GM12878 (cell line): ENCODE results near the gene RAB13. TPM values are rescaled to one million over a fixed set of nuclear protein-coding genes. Genes with fewer than 3 reads are reported as not detected.
A peak's percentile ranks its signal among the peaks of the same experiment; 100 is the strongest.

Source experiments
- BCL3 ChIP-seq: IDR thresholded peaks from 2 replicates; pipeline ENCODE4 v1.6.1; 2011; ENCODE audit warnings: borderline replicate concordance, low read depth, mild to moderate bottlenecking, moderate library complexity, low read length; ENCODE audit not compliant: insufficient read depth, poor library complexity, severe bottlenecking
- CTCF ChIP-seq, 3 experiments: IDR thresholded peaks in 2 of 3; conservative IDR thresholded peaks in 1 of 3; 2 replicates each; pipeline ENCODE4 v1.5.1; 2011; ENCODE audit warnings: low read depth in 3 of 3, low read length in 3 of 3, mild to moderate bottlenecking in 3 of 3, control low read depth in 2 of 3, moderate library complexity in 2 of 3, inconsistent platforms in 1 of 3, mixed read lengths in 1 of 3; ENCODE audit not compliant: control insufficient read depth in 2 of 3, insufficient read depth in 1 of 3; ENCODE audit errors: extremely low read depth in 1 of 3
- EED ChIP-seq: sonication (generic); IDR thresholded peaks from 2 replicates; pipeline ENCODE4 v1.6.1; 2016; ENCODE audit warnings: antibody characterized with exemption, low read depth
- JUND ChIP-seq: IDR thresholded peaks from 2 replicates; pipeline ENCODE4 v1.6.1; 2012; ENCODE audit warnings: low read depth, mild to moderate bottlenecking, low read length, improper control_type of control experiment, moderate library complexity
- KLF5 ChIP-seq: fragments of 450-650 bp; IDR thresholded peaks from 2 replicates; pipeline ENCODE4 v1.6.1; 2014; ENCODE audit warnings: mild to moderate bottlenecking; ENCODE audit not compliant: partially characterized antibody
- MTA2 ChIP-seq: fragments of 450-650 bp; IDR thresholded peaks from 2 replicates; pipeline ENCODE4 v1.6.1; 2016; ENCODE audit warnings: low read depth, mild to moderate bottlenecking, moderate library complexity
- NFYA ChIP-seq: IDR thresholded peaks from 2 replicates; pipeline ENCODE4 v1.6.1; 2011; ENCODE audit warnings: low read depth, mild to moderate bottlenecking, low read length, improper control_type of control experiment, borderline replicate concordance
- NRF1 ChIP-seq: conservative IDR thresholded peaks from 2 replicates; pipeline ENCODE4 v1.6.1; 2011; ENCODE audit warnings: mild to moderate bottlenecking, low read depth, low read length, improper control_type of control experiment
- PBX3 ChIP-seq: IDR thresholded peaks from 2 replicates; pipeline ENCODE4 v1.6.1; 2011; ENCODE audit warnings: mild to moderate bottlenecking, low read depth, low read length, moderate library complexity; ENCODE audit not compliant: insufficient replicate concordance
- SMAD1 ChIP-seq: fragments of 450-650 bp; IDR thresholded peaks from 2 replicates; pipeline ENCODE4 v1.6.1; 2018; ENCODE audit warnings: mild to moderate bottlenecking, low read depth; ENCODE audit not compliant: partially characterized antibody
- SMARCA5 ChIP-seq: fragments of 450-650 bp; IDR thresholded peaks from 2 replicates; pipeline ENCODE4 v1.6.1; 2017; ENCODE audit warnings: mild to moderate bottlenecking
- TAF1 ChIP-seq: IDR thresholded peaks from 2 replicates; pipeline ENCODE4 v1.6.1; 2011; ENCODE audit warnings: mild to moderate bottlenecking, low read depth, low read length, borderline replicate concordance
- TCF7 ChIP-seq: IDR thresholded peaks from 2 replicates; pipeline ENCODE4 v1.6.1; 2014; ENCODE audit warnings: antibody characterized with exemption, borderline replicate concordance
- USF1 ChIP-seq: IDR thresholded peaks from 2 replicates; pipeline ENCODE4 v1.6.1; 2011; ENCODE audit warnings: borderline replicate concordance, low read depth, mild to moderate bottlenecking, moderate library complexity, mixed read lengths, low read length; ENCODE audit not compliant: insufficient read depth; ENCODE audit errors: extremely low read length
- ZNF274 ChIP-seq: IDR thresholded peaks from one replicate; pipeline ENCODE4 v1.8.0; 2011; ENCODE audit not compliant: insufficient read length, insufficient read depth
- polyA plus RNA-seq, 11 experiments: library from polyadenylated mRNA; depleted of rRNA in 4 of 11; unstranded in 6 of 11; stranded (reverse) in 5 of 11; fragments of >200 nt; fragmentation: Nextera tagmentation in 4 of 11; fragmentation: Illumina TruSeq in 1 of 11; extraction: Ambion mirVana in 4 of 11; extraction: Trizol in 1 of 11; gene quantifications; 1 replicate in 1 of 11; 2 replicates in 10 of 11; pipeline versions ENCODE4 v1.2.1 to v1.2.3, GENCODE V29; 2011 to 2016; ENCODE audit warnings: inconsistent platforms in 2 of 11, missing spikeins in 2 of 11, low read depth in 1 of 11
- total RNA-seq, 4 experiments: library from RNA; depleted of rRNA in 3 of 4; stranded (reverse); fragments of >200 nt in 3 of 4; fragmentation: Illumina TruSeq in 1 of 4; extraction: Trizol in 1 of 4; gene quantifications; 2 replicates each; pipeline versions ENCODE4 v1.2.1 to v1.2.3, GENCODE V29; 2013 to 2021
- TF ChIP-seq, protein P1 (sequence below): fragments of 450-650 bp; conservative IDR thresholded peaks from 2 replicates; pipeline ENCODE4 v1.6.1; 2017; ENCODE audit warnings: mild to moderate bottlenecking, moderate library complexity
- TF ChIP-seq, protein P2 (sequence below): fragments of 450-650 bp; IDR thresholded peaks from 2 replicates; pipeline ENCODE4 v1.6.1; 2018; ENCODE audit warnings: mild to moderate bottlenecking, low read depth, moderate library complexity; ENCODE audit not compliant: partially characterized antibody

Gene RAB13
- total and polyA plus RNA-seq, 10 of the 15 experiments (the other 5 are each of a cell fraction or from before 2014, with no cell fraction given) = 0.75 to 30.7 (median 15.9) TPM

GRCh38 chr1:153958111-153958960, 27.8 kb downstream of the RAB13 start, which contains the start of gene CRTC2 (continued):
- TF ChIP-seq BCL3 = peak; percentile 70
- no peak for TF ChIP-seq KLF5
- TF ChIP-seq TAF1 = no peak; the same call in 1 of the 2 replicates
- TF ChIP-seq ZNF274 = no peak
- TF ChIP-seq, protein P1, sequence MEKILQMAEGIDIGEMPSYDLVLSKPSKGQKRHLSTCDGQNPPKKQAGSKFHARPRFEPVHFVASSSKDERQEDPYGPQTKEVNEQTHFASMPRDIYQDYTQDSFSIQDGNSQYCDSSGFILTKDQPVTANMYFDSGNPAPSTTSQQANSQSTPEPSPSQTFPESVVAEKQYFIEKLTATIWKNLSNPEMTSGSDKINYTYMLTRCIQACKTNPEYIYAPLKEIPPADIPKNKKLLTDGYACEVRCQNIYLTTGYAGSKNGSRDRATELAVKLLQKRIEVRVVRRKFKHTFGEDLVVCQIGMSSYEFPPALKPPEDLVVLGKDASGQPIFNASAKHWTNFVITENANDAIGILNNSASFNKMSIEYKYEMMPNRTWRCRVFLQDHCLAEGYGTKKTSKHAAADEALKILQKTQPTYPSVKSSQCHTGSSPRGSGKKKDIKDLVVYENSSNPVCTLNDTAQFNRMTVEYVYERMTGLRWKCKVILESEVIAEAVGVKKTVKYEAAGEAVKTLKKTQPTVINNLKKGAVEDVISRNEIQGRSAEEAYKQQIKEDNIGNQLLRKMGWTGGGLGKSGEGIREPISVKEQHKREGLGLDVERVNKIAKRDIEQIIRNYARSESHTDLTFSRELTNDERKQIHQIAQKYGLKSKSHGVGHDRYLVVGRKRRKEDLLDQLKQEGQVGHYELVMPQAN = peak; percentile 91
- no peak for TF ChIP-seq PBX3
- TF ChIP-seq SMAD1 = no peak
- TF ChIP-seq JUND = no peak
- TF ChIP-seq CTCF (IDR thresholded peaks at IDR 0.05 in 2 of 3, conservative IDR thresholded peaks at IDR 0.05 in 1 of 3; ENCODE audit: control insufficient read depth in 2 of 3, extremely low read depth in 1 of 3, insufficient read depth in 1 of 3, low read depth in 3 of 3, low read length in 3 of 3) = 0 out of 6 replicates have a peak, but pooled peaks of 1 of the 3 experiments have one; percentile 4
- peak; percentile 58; the same call in 1 of the 2 replicates for TF ChIP-seq SMARCA5
- TF ChIP-seq MTA2 = peak; percentile 35; the same call in 1 of the 2 replicates
- TF ChIP-seq USF1 = no peak
- no peak for TF ChIP-seq NFYA
- TF ChIP-seq EED = no peak
- no peak for TF ChIP-seq TCF7
- no peak; the same call in 1 of the 2 replicates for TF ChIP-seq NRF1
- TF ChIP-seq, protein P2, sequence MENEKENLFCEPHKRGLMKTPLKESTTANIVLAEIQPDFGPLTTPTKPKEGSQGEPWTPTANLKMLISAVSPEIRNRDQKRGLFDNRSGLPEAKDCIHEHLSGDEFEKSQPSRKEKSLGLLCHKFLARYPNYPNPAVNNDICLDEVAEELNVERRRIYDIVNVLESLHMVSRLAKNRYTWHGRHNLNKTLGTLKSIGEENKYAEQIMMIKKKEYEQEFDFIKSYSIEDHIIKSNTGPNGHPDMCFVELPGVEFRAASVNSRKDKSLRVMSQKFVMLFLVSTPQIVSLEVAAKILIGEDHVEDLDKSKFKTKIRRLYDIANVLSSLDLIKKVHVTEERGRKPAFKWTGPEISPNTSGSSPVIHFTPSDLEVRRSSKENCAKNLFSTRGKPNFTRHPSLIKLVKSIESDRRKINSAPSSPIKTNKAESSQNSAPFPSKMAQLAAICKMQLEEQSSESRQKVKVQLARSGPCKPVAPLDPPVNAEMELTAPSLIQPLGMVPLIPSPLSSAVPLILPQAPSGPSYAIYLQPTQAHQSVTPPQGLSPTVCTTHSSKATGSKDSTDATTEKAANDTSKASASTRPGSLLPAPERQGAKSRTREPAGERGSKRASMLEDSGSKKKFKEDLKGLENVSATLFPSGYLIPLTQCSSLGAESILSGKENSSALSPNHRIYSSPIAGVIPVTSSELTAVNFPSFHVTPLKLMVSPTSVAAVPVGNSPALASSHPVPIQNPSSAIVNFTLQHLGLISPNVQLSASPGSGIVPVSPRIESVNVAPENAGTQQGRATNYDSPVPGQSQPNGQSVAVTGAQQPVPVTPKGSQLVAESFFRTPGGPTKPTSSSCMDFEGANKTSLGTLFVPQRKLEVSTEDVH = peak; percentile 73
